NK-92 (cell line): ENCODE measurements around the gene CSTF2T.
"Not testable (repeated sequence)": the region's sequence is repeated elsewhere in the genome, so short reads cannot be mapped to it uniquely, and the experiment has no call there.

Source experiments
- DNase-seq: peaks from one replicate; lab custom pipeline; 2025; ENCODE audit not compliant: unreplicated experiment; lab: John Stamatoyannopoulos, UW

The CSTF2T gene

DNA sequence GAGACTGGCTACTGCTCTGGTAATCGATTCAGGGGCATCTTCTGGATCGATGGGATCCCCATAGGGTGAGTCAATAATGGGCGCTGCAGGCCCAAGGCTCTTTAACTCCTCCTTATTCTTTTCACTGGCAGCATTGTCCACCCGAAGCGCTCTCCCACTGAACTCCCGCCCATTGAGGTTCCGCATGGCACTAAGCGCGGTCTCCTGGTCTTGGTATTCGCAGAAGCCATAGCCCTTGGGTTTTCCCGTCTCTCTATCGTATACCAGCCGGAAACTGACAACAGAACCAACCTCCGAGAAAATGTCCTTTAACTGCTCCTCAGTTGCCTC lies 285 bp downstream of the CSTF2T start:
- DNase-seq, result no peak

DNA sequence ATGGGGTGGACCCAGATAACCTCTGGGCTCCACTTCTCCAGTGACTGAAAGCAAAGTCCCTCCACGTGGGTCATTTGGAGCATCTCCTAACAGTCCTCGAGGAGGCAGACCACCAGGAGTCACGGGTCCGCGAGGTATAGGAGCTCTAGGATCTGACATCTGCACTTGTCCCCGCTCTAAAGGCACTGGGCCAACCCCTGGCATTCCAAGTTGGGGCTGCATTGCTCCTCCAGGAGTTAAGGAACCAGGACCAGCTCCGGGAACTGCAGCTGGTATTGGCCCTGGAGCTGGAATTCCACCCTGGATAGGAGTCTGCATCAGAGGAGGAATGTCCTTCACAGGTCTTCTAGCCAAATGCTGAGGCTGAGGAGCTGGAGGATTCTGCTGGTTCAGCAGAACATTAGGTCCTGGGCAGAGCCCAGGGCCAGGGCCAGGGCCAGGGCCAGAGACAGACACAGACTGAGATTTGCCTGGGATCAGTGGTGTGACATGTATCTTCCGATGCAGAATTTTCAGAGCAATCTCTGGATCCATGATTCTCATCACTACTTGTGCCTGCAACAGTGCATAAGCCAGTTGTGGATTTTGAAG lies 827 bp downstream of the CSTF2T start:
- no peak for DNase-seq

DNA sequence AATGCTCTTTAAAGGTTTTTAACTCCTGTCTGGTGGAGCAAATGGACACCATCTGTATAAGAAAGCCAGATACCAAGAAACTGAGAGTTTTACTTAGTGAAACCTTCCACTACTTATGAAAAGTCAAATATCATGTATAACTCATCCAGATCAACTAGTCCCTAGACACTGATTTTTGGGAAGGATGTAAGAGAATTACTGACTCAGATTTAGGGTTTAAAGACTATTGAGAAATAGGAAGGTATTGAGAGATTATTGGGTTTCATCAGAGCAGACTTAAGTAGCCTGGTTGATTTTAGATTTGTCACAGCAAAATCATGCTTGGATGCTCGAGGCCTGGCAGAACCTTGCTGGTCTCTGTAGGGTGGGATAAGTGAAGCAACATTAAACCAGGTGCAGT lies 3.1 kb downstream of the CSTF2T start:
- no peak for DNase-seq

DNA sequence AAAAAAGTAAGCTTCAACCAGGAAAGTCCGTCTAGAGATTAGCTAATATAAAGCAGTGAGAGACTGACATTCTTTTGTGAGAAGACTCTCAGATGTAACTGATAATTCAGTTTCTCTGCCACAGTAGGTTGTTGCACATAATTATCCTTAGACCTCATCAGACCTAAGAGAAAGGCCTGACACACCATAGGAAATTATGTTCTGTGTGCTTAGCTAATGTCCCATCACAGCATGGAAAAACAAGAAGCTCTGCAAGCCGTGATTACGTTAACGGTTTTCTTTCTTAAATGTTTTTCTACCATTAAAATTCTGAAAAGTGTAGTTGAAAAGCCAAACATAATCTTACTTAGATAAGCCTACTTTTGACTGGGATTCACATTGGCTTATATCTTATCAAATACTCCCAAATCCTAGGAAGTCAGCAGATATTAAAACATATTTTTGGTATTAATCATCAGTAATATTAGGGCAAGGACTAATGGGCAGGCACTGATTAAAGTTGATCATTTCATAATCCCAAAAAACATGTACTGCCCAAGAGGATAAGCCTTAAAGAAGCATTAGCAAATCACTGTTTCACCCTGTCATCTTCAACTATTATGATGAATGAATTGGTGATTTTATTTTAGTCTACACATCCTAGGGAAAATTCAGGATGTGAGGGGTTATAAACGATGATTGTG lies 5.2 kb downstream of the CSTF2T start:
- DNase-seq, result no peak

DNA sequence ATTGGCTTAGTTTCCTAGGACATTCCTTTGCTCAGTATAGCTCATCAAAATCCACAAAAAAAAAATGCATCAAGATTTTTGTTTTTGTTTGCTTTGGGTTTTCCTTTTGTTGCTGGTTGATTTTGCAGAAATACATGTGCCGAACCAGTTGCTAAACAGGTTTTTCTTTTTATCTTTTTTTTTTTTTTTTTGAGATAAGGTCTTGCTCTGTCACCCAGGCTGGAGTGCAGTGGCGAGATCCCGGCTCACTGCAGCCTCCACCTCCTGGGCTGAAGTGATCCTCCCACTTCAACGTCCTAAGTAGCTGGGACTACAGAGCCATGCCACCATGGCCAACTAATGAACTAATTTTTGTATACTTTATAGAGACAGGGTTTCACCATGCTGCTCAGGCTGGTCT lies 8.3 kb downstream of the CSTF2T start:
- no peak for DNase-seq

DNA sequence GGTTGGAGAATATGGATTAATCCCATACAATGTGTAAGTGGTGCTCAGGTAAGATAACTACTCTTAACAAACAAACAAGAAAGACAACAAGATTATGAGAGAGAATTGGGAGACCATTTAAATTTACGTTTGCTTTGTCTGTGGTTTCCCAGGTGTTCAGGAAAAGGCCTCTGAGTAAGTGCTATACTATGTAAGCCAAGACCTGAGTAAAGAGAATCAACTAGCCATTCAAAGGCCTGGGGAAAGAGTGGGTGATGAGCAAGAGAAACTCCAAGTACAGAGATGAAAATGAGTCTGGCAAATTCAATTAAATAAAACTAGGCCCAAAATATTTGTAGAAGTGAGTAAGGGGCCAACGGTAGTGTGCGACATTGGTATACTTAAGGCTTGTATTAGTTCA lies 9.9 kb downstream of the CSTF2T start:
- DNase-seq, result no peak

DNA sequence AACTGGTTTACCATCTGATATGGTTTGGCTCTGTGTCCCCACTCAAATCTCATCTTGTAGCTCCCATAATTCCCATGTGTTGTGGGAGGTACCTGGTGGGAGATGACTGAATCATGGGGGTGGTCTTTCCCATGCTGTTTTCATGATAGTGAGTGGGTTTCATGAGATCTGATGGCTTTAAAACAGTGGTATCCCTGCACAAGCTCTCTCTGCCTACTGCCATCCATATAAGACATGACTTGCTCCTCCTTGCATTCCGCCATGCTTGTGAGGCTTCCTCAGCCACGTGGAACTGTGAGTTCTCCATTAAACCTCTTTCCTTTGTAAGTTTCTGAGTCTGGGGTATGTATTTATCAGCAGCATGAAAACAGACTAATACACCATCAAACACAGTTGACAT lies 10.6 kb downstream of the CSTF2T start:
- DNase-seq, result not testable (repeated sequence)

DNA sequence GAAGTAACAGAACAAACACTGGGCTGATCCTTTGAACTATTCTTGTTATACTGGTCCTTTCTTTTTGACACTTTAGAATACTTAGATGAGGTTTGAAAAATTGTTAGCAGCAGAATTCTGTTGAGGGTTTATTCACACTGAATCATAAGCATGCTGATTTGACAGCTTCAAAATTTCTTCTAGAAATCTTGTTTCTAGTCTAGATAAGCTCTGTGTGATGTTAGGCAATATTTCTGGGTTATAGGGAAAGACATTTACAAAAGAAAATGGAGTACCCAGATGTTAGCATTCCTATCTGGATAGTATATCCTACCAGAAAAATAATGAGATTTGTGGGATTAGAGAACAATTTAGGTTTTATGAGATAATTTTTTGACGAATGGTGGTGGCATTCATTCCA lies 12.1 kb downstream of the CSTF2T start:
- no peak for DNase-seq

DNA sequence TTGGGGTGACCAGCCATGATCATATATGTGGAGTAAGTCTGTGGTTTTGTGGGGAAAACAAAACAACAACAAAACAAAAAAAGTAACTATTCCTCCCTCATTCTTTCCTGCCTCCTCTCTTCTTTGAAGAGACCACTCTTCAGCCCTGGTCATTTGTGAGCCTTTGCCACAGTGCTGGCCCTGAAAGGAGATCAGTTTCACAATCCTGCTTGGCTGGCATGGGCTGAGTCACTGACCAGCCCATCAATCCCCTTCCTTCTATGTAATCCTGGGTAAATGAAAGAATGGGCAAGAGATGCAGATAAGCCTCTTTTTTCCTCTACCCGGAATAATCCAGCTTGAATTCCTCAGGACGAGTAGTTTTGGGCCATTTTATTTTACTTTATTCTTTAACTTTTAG lies 13.6 kb downstream of the CSTF2T start:
- no peak for DNase-seq

DNA sequence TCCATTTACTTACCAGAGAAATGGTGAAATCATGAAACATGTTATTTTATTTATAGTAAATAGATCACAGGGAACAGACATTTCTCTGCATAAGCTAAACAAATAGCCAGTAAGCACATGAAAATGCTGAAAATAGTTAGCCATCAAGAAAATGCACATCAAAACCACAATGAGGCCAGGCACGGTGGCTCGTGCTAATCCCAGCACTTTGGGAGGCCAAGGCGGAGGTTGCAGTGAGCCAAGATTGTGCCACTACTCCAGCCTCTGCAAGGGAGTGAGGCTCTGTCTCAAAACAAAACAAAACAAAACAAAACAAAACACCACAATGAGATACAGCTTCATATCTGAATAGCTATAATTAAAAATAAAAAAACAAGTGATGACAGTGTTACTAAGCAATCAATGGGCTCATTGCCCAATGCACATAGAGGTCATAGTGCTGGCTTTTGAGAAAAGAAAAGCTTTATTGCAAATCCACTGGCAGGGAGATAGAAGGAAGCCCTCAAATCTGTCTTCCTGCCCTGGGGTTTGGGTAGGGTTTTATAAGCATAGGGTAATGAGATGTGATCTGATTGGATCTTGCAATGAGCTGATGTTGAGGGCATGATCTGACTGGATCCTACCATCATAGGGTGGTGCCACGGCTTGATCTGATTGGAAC lies 16.2 kb downstream of the CSTF2T start:
- DNase-seq, result no peak

DNA sequence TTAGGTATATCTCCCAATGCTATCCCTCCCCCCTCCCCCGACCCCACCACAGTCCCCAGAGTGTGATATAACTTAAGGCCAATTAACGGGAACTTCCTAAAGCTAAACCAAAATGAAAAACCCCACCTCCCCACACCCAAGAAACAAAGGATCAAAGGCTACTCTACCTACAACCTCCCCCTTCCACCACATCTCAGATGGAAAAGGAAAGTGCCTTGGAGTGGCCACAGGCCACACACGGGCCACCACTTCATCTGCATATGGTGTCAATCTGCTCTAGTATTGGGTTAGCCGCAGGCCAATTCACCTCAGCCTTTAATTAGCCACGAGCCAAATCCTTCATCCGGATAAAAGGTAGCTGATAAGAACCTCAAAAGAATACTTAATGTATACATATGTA lies 19.6 kb downstream of the CSTF2T start:
- no peak for DNase-seq

DNA sequence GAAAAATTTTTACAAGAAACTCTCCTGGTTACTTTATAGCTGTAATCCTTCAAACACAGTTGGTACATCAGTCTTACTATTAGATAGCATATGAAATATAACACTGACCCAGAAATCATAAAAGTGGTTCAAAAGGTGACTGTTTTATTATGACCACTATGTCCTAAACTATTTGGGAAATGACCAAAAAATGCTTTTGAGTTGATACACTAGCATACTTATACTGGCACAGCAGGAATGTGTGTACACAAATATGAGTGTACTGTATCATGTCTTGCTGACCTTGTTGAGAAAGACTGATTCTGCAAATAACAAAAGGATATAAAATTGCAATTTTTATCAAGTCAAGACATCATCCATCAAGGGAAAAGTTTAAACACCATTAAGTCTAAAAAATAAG lies 24.3 kb downstream of the CSTF2T start:
- no peak for DNase-seq

DNA sequence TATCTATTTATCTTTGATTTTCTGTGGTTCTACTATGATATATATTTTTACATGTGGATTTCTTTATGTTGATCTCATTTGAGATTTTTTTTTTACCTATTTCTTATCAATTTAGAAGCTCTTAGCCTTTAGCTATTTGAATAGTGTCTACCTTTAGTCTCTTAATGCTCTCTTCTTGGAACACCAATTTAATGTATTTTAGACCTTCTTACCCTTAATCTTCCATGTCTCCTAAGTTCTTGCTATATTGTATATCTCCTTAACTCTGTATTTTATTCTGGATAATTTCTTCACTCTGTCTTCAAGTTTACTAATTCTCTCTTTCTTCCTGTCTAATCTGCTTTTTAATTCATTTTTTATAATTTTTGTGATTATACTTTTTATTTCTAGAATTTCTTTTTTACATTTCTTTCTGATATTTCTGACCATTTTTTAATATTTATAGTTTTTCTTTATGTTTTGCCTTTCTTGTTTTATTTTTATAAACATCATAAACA lies 27.3 kb downstream of the CSTF2T start:
- DNase-seq, result no peak

DNA sequence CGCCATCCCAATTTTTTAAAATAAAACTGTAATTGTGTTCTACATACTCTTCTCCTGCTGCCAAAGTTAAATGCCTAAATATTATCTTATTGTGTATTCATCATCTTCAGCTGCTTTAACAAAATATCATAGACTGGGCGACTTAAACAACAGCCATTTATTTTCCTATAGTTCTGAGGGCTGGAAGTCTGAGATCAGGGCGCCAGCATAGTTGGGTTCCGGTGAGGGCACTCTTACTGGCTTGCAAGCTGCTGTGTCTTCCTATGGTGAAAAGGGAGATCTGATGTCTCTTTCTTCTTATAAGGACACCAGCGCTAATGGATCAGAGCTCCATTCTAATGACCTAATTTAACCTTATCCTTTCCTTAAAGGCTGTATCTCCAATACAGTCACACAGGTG lies 30.4 kb downstream of the CSTF2T start:
- DNase-seq, result no peak

DNA sequence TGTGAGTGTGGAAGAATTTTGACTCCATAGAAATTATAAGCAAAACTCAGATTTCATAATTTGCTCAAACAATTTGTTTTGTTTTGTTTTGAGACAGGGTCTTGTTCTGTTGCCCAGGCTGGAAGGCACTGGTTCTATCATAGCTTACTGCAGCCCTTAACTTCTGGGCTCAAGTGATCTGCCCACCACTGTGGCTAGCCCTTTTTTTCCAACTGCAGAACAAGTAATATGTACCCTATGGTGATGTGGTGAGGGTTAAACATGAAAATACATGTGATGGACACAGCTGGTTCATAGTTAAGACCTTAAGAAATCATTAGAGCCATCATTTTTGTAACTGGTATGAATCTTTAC lies 31.1 kb downstream of the CSTF2T start:
- no peak for DNase-seq

DNA sequence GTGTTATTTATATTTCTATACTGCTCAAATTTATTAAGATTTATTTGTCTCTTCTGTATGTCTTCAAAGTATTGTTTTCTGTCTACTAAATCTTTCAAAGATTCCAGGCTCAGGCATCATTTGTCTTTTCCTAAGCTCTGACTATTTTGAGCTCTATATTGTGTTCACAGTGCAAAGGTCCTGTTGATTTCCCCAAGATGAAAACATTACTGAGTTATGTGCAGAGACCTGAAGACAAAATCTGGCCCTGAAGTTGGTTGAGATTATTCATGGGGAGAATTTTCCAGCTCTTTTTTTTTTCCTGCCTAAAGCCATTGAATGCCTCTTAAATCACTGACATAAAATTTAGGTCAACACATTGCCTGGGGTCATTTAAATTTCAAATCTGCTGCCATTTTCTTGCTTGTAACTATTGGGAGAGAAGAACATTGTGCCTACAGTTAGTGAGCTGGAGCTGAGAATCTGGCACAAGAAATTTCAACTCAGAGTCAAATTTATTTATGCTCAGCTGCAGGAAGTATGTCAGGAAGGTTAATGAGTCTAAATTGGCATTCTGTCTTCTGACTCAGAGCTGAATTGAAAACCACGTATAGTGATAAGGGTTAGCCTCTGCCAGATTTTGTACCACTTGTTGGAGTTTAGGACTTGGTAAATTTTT lies 31.6 kb downstream of the CSTF2T start:
- no peak for DNase-seq

DNA sequence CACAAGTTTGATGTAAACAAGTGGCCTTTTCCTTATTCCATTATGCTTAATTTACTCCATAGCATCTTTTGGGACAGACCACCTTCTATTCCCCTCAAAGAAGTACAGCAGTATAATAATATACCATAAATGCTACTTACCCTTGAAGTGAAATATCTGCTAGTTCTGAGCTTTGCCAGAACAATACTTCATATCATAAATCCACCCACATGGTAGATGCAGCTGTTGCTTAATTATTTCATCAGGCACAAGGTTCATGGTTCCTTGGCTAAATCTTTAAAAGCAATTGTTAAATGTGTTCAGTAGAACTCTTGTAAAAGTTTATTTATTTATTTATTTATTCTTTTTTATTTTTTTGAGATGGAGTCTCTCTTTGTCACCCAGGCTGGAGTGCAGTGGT lies 32.9 kb downstream of the CSTF2T start:
- DNase-seq, result no peak

DNA sequence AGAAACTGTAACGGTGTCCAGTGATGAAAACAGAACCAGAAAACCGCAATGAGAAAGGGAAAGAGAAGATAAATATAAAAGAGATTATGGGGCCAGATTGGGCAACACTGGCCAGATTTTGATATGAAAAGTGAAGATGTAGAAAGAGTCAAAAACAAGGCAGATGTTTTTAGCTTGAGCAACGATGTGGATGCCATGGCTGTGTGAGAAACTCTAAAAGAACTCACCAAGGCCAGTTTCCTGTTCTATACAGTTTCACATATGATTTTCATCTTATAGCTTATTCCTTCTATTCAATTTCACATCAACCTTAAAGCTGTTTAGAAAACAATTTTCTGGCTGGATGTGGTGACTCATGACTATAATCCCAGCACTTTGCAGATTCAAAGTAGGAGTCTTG lies 36.3 kb downstream of the CSTF2T start:
- DNase-seq, result no peak

DNA sequence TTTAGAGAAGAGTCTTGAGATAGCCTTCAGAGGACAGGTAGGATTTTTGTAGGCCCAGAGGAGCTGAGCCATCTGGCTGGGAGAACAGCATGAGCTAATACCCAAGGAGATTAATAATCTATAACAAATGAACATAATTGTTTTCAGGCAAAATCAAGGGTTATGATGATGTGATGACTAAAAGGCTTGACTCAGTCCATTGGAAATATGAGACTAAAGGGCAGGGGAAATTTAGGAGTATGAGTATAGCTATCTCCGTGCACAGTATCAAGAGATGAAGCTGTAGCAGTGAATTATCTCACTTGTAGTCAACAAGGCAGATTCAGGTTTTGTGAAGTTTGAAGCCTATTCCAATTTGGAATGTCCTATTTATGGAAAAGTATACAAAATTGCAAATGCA lies 40.1 kb downstream of the CSTF2T start:
- no peak for DNase-seq

DNA sequence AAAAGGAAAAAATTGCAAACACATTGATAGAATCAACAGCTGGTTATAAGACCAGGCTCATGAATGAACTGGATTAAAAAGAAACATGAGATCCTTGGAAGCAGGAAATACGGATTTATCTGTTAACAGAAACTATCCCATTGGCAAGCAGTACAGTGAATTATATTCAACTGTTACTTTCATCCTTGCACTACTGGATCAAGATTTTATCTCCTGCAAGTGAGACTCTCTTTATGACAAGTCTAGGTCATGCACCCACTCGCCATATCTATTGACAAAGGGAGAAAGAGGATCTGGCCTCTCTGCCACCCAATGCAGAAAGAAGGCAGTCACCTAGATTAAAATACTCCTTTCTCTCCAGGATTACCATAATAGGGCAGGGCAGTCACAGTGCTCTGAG lies 41.4 kb downstream of the CSTF2T start:
- DNase-seq, result no peak

DNA sequence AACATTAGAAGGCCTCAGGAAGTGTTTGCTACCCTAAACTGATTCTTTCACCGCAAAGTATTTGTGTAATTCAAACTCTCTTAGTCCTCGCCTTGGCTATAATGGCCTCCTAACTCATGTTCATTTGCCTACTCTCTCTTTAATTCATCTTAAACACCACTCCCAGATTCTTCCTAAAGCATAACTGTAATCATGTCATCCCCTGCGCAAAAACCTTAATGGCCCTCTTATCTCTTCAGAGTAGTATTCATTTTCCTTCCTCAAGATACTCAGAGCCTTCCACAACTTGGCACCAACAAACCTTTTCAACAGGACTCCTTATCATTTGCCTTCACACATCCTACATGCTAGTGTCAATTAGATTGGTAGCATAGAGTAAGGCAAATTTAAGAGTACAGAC lies 42.9 kb downstream of the CSTF2T start:
- no peak for DNase-seq

DNA sequence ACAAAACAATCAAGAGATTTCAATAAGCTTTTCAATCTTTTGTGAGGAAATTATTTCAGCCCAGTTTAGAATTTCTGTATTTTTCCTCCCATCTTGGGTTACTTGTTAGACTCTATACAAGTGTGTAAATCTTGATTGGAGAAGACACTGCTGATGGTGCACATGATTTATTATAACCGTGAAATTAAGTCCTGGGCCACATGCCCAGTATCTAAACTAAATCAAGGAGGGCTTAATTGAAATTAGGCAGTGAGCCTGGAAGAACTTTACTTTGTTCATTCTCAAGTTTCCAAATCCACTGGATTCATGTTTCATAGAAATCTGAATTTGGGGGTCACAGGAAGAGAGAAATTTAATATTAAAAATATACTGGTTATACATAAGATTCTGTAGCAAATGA lies 44.5 kb downstream of the CSTF2T start:
- no peak for DNase-seq
